PC-9 (cell line): ENCODE data around the gene TANGO6. TPM values are rescaled to one million over a fixed set of nuclear protein-coding genes. Genes with fewer than 3 reads are reported as not detected.

ENCODE experiments used
- BruUV-seq: library from RNA; stranded (reverse); fragments of 400-500 nt; replicated peaks from 2 replicates; lab custom pipeline; 2021; lab: Mats Ljungman, UMichigan
- CTCF ChIA-PET: fragments of 300-600 bp; sonication (Branson Sonifier 250); formaldehyde crosslinking; loops from one replicate; lab custom pipeline; 2022; ENCODE audit warnings: antibody characterized with exemption; lab: Charles Lee
- POLR2A ChIA-PET: fragments of 300-600 bp; sonication (Branson Sonifier 250); formaldehyde crosslinking; loops from one replicate; lab custom pipeline; 2022; ENCODE audit warnings: antibody characterized with exemption; ENCODE audit not compliant: unreplicated experiment; lab: Charles Lee
- DNase-seq, 2 experiments: peaks; one replicate each; pipeline versions ENCODE4 v3.0.0 to v3.0.0-alpha.2; 2015 to 2022; ENCODE audit warnings: mixed read lengths in 1 of 2
- H2AFZ ChIP-seq: fragments of 200-600 bp; sonication (generic); 2 replicates; pipeline ENCODE4 v1.8.1; 2017; ENCODE audit warnings: antibody characterized with exemption
- H3F3A ChIP-seq: fragments of 200-600 bp; sonication (generic); 2 replicates; pipeline ENCODE4 v1.8.1; 2017; ENCODE audit warnings: antibody characterized with exemption, mild to moderate bottlenecking, low read depth; ENCODE audit not compliant: insufficient read depth
- H3K27ac ChIP-seq: fragments of 200-600 bp; sonication (generic); 2 replicates; pipeline ENCODE4 v1.6.1; 2016; ENCODE audit warnings: mixed run types
- H3K27me3 ChIP-seq: fragments of 200-600 bp; sonication (generic); 2 replicates; pipeline ENCODE4 v1.6.1; 2016; ENCODE audit warnings: low read depth, mixed run types; ENCODE audit not compliant: insufficient read depth
- H3K36me3 ChIP-seq: fragments of 200-600 bp; sonication (generic); 2 replicates; pipeline ENCODE4 v1.6.1; 2016; ENCODE audit warnings: low read depth, mixed run types
- H3K4me1 ChIP-seq: fragments of 200-600 bp; sonication (generic); replicated peaks from 2 replicates; pipeline ENCODE4 v1.6.1; 2016; ENCODE audit warnings: mixed run types; ENCODE audit not compliant: insufficient read depth
- H3K4me2 ChIP-seq: fragments of 200-600 bp; sonication (generic); 2 replicates; pipeline ENCODE4 v1.6.1; 2017; ENCODE audit warnings: mixed run types
- H3K4me3 ChIP-seq: fragments of 200-600 bp; sonication (generic); 2 replicates; pipeline ENCODE4 v1.6.1; 2016; ENCODE audit warnings: mixed run types
- H3K79me2 ChIP-seq: fragments of 200-600 bp; sonication (generic); 2 replicates; pipeline ENCODE4 v1.6.1; 2017; ENCODE audit warnings: low read depth, mixed run types
- H3K9me2 ChIP-seq: fragments of 200-600 bp; sonication (generic); 2 replicates; pipeline ENCODE4 v1.8.1; 2017; ENCODE audit warnings: mild to moderate bottlenecking; ENCODE audit not compliant: insufficient read depth
- H3K9me3 ChIP-seq: fragments of 200-600 bp; sonication (generic); 2 replicates; pipeline ENCODE4 v1.8.1; 2016; ENCODE audit warnings: low read depth; ENCODE audit not compliant: insufficient read depth
- H4K20me1 ChIP-seq: fragments of 200-600 bp; sonication (generic); 2 replicates; pipeline ENCODE4 v1.8.1; 2017; ENCODE audit not compliant: insufficient read depth
- EZH2 ChIP-seq: fragments of 200-600 bp; sonication (generic); IDR thresholded peaks from 2 replicates; pipeline ENCODE4 v1.8.0; 2017; ENCODE audit warnings: antibody characterized with exemption, low read depth
- intact Hi-C: fragments of 100-400 bp; cut with micrococcal nuclease; formaldehyde crosslinking; loops from one replicate; pipeline ENCODE4 v1.10.0; 2022; ENCODE audit not compliant: unreplicated experiment
- total RNA-seq: library from RNA; stranded (reverse); gene quantifications from 2 replicates; pipeline ENCODE4 v1.2.3, GENCODE V29; 2021
- TF ChIP-seq, protein P1 (sequence below): fragments of 200-600 bp; sonication (generic); conservative IDR thresholded peaks from 2 replicates; pipeline ENCODE4 v1.6.1; 2017; ENCODE audit warnings: mixed run types, antibody characterized with exemption, mild to moderate bottlenecking, moderate library complexity

Gene TANGO6
- total RNA-seq, 1 experiment from 2014 or later = 5.8 TPM

DNA sequence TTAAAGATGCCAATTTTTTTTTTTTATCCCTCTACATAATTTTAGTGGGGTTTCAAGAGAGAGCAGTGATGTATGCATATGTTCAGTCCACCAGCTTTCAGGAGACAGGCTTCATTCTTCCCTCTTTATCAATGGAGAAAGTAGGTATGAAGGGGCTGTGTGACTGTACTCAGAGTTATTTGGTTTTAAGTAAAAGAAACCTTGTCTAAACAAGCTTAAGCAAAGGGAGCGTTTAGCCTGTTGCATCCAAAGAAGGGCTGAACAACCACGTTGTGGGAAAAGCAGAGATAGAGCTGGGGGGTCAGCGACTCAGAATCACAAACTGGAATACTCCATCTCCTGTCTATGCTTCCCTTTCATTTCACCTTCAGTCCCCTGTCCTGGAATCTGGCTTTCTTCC, 211.7 kb downstream of the TANGO6 start:
- no peaks in the 10 kb centered on the region for H3K9me3 ChIP-seq
- peaks cover 42% of the 10 kb centered on the region for H3F3A ChIP-seq
- POLR2A ChIA-PET = no interaction called here
- no peak overlapping the region for H3K4me2 ChIP-seq
- BruUV-seq = no TSS peak
- H3K36me3 ChIP-seq = no peaks in the 10 kb centered on the region
- H2AFZ ChIP-seq = no peak overlapping the region
- TF ChIP-seq EZH2 = no peak
- TF ChIP-seq, protein P1, sequence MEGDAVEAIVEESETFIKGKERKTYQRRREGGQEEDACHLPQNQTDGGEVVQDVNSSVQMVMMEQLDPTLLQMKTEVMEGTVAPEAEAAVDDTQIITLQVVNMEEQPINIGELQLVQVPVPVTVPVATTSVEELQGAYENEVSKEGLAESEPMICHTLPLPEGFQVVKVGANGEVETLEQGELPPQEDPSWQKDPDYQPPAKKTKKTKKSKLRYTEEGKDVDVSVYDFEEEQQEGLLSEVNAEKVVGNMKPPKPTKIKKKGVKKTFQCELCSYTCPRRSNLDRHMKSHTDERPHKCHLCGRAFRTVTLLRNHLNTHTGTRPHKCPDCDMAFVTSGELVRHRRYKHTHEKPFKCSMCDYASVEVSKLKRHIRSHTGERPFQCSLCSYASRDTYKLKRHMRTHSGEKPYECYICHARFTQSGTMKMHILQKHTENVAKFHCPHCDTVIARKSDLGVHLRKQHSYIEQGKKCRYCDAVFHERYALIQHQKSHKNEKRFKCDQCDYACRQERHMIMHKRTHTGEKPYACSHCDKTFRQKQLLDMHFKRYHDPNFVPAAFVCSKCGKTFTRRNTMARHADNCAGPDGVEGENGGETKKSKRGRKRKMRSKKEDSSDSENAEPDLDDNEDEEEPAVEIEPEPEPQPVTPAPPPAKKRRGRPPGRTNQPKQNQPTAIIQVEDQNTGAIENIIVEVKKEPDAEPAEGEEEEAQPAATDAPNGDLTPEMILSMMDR = no peak
- no peaks in the 10 kb centered on the region for H3K27me3 ChIP-seq
- CTCF ChIA-PET = no interaction called here
- no peaks in the 10 kb centered on the region for H4K20me1 ChIP-seq
- no peak overlapping the region for H3K27ac ChIP-seq
- H3K4me3 ChIP-seq = no peak overlapping the region
- DNase-seq = no peak
- no peaks in the 10 kb centered on the region for H3K9me2 ChIP-seq
- peaks cover 42% of the 10 kb centered on the region for H3K4me1 ChIP-seq
- intact Hi-C loops = no loop called here
- no peaks in the 10 kb centered on the region for H3K79me2 ChIP-seq

DNA sequence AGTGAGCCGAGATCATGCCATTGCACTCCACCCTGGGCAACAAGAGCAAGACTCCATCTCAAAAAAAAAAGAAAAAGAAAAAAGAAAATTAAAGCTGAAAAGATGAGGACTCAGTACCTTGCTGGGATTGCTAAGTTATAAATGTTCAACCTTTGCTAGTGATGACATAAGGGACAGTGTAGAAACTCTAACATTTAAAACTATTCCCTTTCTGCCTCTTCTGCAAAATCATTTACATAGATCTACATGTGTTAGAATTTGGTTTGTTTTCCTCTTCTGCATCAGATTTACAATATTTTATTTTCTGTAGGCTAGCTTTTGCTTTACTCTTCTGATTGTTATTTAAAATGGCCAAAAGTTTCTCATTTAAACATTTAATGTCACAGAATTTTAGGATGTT, 212.6 kb downstream of the TANGO6 start:
- H4K20me1 ChIP-seq = no peaks in the 10 kb centered on the region
- TF ChIP-seq EZH2 = no peak
- TF ChIP-seq, protein P1 = no peak
- H3K27ac ChIP-seq = 0 out of 2 replicates have a peak overlapping the region, but pooled peaks have one; percentile 64
- H3K79me2 ChIP-seq = no peaks in the 10 kb centered on the region
- peaks cover 38% of the 10 kb centered on the region for H3K4me1 ChIP-seq
- no peak for DNase-seq
- intact Hi-C loops = no loop called here
- H3F3A ChIP-seq = peaks cover 35% of the 10 kb centered on the region
- no peaks in the 10 kb centered on the region for H3K27me3 ChIP-seq
- H3K4me3 ChIP-seq = no peak overlapping the region
- H3K4me2 ChIP-seq = no peak overlapping the region
- ChIA-PET CTCF (no interaction called here), POLR2A (no interaction called here)
- no peaks in the 10 kb centered on the region for H3K9me2 ChIP-seq
- no peaks in the 10 kb centered on the region for H3K9me3 ChIP-seq
- no peaks in the 10 kb centered on the region for H3K36me3 ChIP-seq
- BruUV-seq = no TSS peak
- no peak overlapping the region for H2AFZ ChIP-seq

DNA sequence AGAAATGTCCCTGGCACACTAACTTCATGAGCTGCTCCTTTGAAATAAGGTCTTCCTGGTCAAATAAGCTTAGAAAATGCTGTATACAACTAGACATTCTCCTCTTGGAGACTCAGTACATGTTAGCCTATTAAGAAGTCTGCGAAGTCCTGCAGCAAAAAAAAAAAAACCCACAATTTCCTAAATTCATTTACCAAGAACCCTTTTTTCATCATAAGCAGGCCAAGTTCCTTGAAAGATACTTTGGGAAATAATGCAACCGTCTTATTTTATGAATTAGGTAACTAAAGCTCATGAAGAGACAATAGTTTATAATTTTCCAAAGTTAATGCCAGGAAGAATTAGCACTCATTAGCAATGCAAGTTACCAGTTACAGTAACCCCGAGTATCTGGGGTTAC, 213.1 kb downstream of the TANGO6 start:
- BruUV-seq = no TSS peak
- Histone ChIP-seq H3F3A (peaks cover 35% of the 10 kb centered on the region), H3K27me3 (no peaks in the 10 kb centered on the region), H3K9me3 (no peaks in the 10 kb centered on the region), H3K4me1 (peaks cover 33% of the 10 kb centered on the region), H3K9me2 (no peaks in the 10 kb centered on the region), H3K36me3 (no peaks in the 10 kb centered on the region), H2AFZ (no peak overlapping the region), H3K79me2 (no peaks in the 10 kb centered on the region), H3K4me3 (no peak overlapping the region), H3K4me2 (no peak overlapping the region), H3K27ac (peak overlapping the region; percentile 64; the same call in 1 of the 2 replicates), H4K20me1 (no peaks in the 10 kb centered on the region)
- no peak for DNase-seq
- ChIA-PET POLR2A (no interaction called here), CTCF (no interaction called here)
- intact Hi-C loops = no loop called here
- TF ChIP-seq, protein P1 = no peak
- no peak for TF ChIP-seq EZH2
